ENCODE data around the gene PTGES3. TPM values are rescaled to one million over a fixed set of nuclear protein-coding genes. Genes with fewer than 3 reads are reported as not detected.

The PTGES3 gene
- total RNA-seq, 1 donor from 2014 or later = 155 TPM

DNA sequence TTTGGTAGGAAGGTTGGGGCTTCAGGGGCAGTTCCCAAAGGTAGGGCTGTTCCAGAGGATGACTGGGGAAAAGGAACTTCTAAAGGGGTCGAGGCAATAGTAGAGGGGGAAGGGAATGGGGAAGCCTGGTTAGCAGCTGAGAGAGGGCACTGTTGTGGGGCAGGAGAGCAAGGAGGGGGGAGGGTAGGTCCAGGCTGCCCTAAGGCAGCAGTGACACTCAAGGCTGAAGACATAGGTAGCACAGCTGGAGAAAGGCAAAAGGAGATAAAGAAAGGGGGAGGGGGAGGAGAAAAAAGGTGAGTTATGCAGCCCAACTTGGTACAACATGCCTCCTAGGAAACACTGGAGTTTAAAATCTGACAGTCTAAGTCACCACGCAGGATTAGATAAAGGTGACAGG is 33.1 kb upstream of the PTGES3 start:
- H3K27me3 Mint-ChIP-seq (ENCODE audit: low read depth) = no peaks in the 10 kb centered on the region
- H3K9me3 Mint-ChIP-seq = no peaks in the 10 kb centered on the region
- peak overlapping the region; percentile 99 for H3K27ac Mint-ChIP-seq
- peaks cover 34% of the 10 kb centered on the region for H3K36me3 Mint-ChIP-seq
- DNase-seq (ENCODE audit: low spot score in 2 of 2, unreplicated experiment in 2 of 2) = no peak
- TF ChIP-seq, protein P1, sequence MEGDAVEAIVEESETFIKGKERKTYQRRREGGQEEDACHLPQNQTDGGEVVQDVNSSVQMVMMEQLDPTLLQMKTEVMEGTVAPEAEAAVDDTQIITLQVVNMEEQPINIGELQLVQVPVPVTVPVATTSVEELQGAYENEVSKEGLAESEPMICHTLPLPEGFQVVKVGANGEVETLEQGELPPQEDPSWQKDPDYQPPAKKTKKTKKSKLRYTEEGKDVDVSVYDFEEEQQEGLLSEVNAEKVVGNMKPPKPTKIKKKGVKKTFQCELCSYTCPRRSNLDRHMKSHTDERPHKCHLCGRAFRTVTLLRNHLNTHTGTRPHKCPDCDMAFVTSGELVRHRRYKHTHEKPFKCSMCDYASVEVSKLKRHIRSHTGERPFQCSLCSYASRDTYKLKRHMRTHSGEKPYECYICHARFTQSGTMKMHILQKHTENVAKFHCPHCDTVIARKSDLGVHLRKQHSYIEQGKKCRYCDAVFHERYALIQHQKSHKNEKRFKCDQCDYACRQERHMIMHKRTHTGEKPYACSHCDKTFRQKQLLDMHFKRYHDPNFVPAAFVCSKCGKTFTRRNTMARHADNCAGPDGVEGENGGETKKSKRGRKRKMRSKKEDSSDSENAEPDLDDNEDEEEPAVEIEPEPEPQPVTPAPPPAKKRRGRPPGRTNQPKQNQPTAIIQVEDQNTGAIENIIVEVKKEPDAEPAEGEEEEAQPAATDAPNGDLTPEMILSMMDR (IDR thresholded peaks at IDR 0.05; ENCODE audit: unreplicated experiment) = no peak
- H3K4me3 Mint-ChIP-seq = no peak overlapping the region
- H3K4me1 Mint-ChIP-seq = peaks cover 72% of the 10 kb centered on the region

DNA sequence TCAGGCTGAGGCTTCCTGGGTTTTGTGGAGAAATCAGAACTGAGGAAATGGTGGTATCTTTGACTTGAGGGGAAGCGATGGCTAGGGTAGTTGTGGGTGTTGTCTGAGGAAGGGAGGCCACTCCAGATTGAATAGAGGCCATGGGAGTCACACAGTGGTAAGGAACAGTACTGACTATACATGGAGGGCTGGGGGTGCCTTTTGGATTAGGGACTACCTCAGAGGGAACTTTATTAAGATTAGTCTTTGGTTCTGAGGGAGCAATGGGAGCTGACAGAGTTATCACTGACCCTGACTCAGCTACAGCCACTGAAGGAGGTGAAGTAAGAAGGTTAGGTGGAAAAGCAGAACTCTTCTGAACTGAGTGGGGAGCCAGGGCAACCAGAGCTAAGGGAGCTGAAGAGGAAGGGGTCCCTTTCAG is 32.7 kb upstream of the PTGES3 start:
- TF ChIP-seq, protein P1 (IDR thresholded peaks at IDR 0.05; ENCODE audit: unreplicated experiment) = no peak
- peaks cover 74% of the 10 kb centered on the region for H3K4me1 Mint-ChIP-seq
- no peak for DNase-seq (ENCODE audit: low spot score in 2 of 2, unreplicated experiment in 2 of 2)
- H3K27me3 Mint-ChIP-seq (ENCODE audit: low read depth) = no peaks in the 10 kb centered on the region
- H3K4me3 Mint-ChIP-seq = peak overlapping the region; percentile 11
- no peaks in the 10 kb centered on the region for H3K9me3 Mint-ChIP-seq
- peaks cover 36% of the 10 kb centered on the region for H3K36me3 Mint-ChIP-seq
- peak overlapping the region; percentile 99 for H3K27ac Mint-ChIP-seq

DNA sequence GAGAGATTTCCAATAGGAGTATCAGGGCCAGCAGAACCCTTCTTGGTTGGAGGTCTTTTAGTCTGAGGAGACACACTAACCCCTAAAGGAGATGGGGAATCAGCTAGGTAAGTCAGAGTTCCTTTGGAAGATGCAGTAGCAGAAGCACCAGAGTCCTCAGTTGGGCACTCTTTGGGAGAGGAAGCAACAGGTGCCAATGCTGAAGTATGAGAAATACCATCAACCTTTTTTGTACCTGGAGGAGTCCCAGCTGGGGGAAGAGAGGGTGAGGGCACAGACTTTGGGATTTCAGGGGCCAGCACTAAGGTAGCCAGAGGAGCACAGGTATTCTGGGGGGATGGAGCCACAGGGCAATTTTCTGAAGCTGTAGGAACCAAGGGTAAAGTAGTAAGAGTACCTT is 31.0 kb upstream of the PTGES3 start:
- TF ChIP-seq, protein P1 (IDR thresholded peaks at IDR 0.05; ENCODE audit: unreplicated experiment) = no peak
- H3K4me3 Mint-ChIP-seq = no peak overlapping the region
- DNase-seq (ENCODE audit: low spot score in 2 of 2, unreplicated experiment in 2 of 2) = no peak
- peaks cover 46% of the 10 kb centered on the region for H3K36me3 Mint-ChIP-seq
- no peaks in the 10 kb centered on the region for H3K27me3 Mint-ChIP-seq (ENCODE audit: low read depth)
- peaks cover 84% of the 10 kb centered on the region for H3K4me1 Mint-ChIP-seq
- peak overlapping the region; percentile 63 for H3K27ac Mint-ChIP-seq
- H3K9me3 Mint-ChIP-seq = no peaks in the 10 kb centered on the region

DNA sequence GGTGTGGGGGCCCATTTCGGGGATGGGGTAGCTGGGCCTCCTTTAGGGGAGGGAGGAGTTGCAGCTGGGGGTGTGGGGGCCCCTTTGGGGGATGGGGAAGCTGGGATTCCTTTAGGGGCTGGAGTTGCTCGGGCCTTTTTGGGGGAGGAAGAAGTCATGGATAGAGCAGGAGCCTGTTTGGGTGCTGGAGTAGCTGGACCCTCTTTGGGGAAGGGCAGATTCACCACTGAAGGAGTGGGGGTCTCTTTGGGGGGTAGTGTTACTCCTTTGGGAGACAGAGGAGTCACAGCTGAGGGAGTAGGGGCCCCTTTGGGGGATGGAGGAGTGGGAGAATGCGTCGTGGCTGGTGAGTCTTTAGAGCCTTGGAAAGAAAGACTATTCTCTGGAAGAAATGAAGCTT is 30.6 kb upstream of the PTGES3 start:
- Mint-ChIP-seq H3K36me3 (peaks cover 47% of the 10 kb centered on the region), H3K9me3 (no peaks in the 10 kb centered on the region), H3K27me3 (ENCODE audit: low read depth) (no peaks in the 10 kb centered on the region), H3K4me1 (peaks cover 81% of the 10 kb centered on the region), H3K4me3 (no peak overlapping the region), H3K27ac (peak overlapping the region; percentile 63)
- DNase-seq (ENCODE audit: low spot score in 2 of 2, unreplicated experiment in 2 of 2) = no peak
- TF ChIP-seq, protein P1 (IDR thresholded peaks at IDR 0.05; ENCODE audit: unreplicated experiment) = no peak

DNA sequence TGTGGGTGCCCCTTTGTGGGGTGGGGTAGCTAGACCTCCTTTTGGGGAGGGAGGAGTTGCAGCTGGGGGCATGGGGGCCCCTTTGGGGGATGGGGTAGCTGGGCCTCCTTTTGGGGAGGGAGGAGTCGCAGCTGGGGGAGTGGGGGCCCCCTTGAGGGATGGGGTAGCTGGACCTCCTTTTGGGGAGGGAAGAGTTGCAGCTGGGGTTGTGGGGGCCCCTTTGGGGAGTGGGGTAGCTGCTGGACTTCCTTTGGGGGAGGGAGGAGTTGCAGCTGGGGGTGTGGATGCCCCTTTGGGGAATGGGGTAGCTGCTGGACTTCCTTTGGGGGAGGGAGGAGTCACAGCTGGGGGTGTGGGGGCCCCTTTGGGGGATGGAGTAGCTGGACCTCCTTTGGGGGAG is 30.1 kb upstream of the PTGES3 start:
- Mint-ChIP-seq H3K36me3 (peaks cover 52% of the 10 kb centered on the region), H3K9me3 (no peaks in the 10 kb centered on the region), H3K27ac (no peak overlapping the region), H3K4me1 (peaks cover 76% of the 10 kb centered on the region), H3K27me3 (ENCODE audit: low read depth) (no peaks in the 10 kb centered on the region), H3K4me3 (no peak overlapping the region)
- DNase-seq (ENCODE audit: low spot score in 2 of 2, unreplicated experiment in 2 of 2) = no peak
- TF ChIP-seq, protein P1 (IDR thresholded peaks at IDR 0.05; ENCODE audit: unreplicated experiment) = no peak

All from mesothelial cell of epicardium (in vitro differentiated cells).